CD4-positive, alpha-beta T cell treated with Interleukin-2 at 100 ng/mL for 4 hours (primary cell): ENCODE data around the gene DOCK9.
A peak's percentile ranks its signal among the peaks of the same experiment; 100 is the strongest.
"Not testable (repeated sequence)": the region's sequence is repeated elsewhere in the genome, so short reads cannot be mapped to it uniquely, and the experiment has no call there.

Experiments used
- DNase-seq: peaks from one replicate; pipeline ENCODE4 v3.0.0-alpha.2; 2020; ENCODE audit warnings: low spot score

Gene DOCK9

GRCh38 chr13:98916403-98916802, 61.5 kb downstream of the DOCK9 start:
- no peak for DNase-seq

GRCh38 chr13:98915981-98916380, 61.9 kb downstream of the DOCK9 start:
- no peak for DNase-seq

GRCh38 chr13:98915563-98915962, 62.3 kb downstream of the DOCK9 start:
- DNase-seq = no peak

DNA sequence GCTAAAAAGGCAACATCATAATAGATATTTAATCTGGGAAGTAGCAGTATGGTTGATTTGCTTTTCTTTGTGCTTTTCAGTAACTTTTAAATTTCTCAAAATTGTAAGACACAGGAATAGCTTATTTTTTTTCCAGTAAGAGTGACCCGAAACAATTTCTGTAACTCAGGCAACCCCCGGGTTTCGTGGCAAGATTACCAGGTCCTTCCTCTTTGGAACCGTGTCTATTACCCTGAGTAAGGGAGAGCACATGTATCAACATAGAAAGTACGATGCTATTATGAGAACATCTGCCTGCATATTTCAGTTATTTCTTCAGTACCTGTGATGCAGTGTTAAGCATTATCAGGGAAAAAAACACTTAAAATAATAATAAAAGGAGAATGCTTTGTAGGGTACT, 64.1 kb downstream of the DOCK9 start:
- DNase-seq = no peak

DNA sequence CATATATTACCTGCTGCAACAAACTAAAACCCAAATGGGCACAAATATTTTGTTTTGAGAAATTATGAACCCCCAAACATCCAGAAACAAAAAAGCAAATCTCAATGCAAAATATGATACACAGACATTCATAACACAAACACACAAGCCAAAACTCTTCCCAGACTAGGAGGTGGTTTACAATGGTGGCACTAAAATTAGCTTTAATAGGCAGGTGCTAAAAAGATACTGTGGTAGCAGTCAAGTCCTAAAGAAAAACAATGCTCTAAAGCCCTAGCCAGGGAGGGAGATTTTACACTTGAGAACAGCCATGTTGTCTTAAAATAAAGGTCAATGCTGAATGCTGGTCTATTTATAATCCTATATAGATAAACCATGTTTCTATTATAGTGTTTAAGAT, 65.0 kb downstream of the DOCK9 start:
- DNase-seq = no peak

GRCh38 chr13:98910501-98910951, 67.3 kb downstream of the DOCK9 start:
- DNase-seq = peak; percentile 50

GRCh38 chr13:98909016-98909415, 68.8 kb downstream of the DOCK9 start:
- DNase-seq = peak; percentile 27

- DNase-seq = no peak
Observed at GRCh38 chr13:98906746-98907502, 70.9 kb downstream of the DOCK9 start.

GRCh38 chr13:98905199-98905598, 72.7 kb downstream of the DOCK9 start:
- DNase-seq = no peak

GRCh38 chr13:98900442-98900841, 77.4 kb downstream of the DOCK9 start:
- no peak for DNase-seq

- no peak for DNase-seq
Observed at GRCh38 chr13:98897706-98898105, 80.2 kb downstream of the DOCK9 start.

GRCh38 chr13:98896868-98897144, 81.1 kb downstream of the DOCK9 start:
- no peak for DNase-seq

GRCh38 chr13:98896083-98896867, 81.6 kb downstream of the DOCK9 start:
- no peak for DNase-seq

GRCh38 chr13:98894814-98895213, 83.0 kb downstream of the DOCK9 start:
- DNase-seq = not testable (repeated sequence)

DNA sequence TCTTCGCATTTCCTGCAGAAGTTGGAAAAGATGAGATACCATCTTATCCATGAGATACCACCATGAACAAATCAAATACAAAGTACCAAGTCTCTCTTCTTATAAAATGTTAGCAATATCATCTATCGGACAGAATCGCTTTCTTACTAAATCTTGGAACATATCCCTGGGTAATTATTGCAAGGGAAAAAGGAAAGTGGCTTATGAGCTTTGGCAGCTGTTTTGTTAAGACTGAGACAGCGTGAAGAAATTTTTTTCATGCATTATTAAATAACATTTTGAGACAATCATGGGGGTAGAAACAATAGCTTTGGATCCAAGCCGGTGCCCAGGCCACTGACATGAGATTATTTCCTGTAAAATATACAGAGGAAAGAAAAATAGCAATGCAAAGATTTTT, 84.5 kb downstream of the DOCK9 start:
- no peak for DNase-seq

DNA sequence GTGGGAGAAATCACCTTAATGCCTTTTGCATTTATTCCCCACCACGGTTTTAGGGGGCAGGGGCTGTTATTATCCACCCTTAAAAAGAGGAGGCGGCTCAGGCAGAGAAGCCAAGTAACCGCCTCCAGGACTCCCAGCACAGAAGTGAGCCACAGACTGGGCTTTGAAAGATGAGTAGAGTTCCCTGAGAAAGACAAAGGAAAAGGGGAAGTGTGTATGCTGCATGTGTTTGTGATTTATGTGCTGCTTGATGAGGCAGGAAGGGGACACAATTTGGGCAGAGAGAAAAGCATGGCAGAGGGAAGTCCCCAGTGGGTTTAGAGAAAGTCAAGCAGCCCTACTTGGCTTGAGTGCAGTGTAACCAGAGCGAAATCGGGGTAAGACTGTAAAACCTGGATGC, 85.0 kb downstream of the DOCK9 start:
- DNase-seq = no peak

DNA sequence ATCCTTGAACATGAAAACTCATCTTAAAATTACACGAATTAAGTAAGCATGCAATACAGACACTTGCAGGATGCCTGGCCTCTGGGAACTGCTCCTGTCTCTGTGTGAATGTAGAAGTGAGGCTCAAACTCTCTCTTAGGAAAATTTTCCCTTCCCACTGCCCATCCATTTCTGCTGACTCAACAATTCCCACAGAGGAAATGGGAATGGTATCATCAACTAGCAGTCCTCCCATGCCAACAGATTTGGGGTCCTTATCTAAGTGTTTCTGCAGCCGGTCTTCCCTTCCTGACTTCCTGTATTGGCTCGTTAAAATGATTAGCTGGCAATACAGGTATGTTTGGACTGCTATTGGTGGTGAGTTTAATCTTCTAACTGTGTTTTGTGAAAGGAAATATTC, 85.8 kb downstream of the DOCK9 start:
- DNase-seq = no peak

DNA sequence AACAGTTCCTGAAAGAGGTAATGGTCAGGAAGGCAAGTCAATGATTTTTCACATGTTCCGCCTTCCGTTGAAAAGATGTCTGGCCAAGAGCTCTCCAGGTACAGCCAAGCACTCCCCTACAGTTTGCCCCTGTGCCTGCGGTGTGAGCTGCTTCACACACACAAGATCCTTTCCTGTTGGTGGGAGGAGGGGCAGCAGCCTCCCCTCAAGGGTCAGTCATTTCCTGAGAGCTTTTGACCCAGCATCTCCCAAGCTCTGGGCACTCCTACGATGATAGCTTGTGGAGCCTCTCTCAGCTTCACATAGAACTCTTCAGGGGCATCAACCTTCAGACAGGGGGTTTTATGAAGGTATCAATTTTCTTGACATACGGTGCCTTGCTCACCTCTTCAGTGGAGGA, 86.9 kb downstream of the DOCK9 start:
- no peak for DNase-seq

DNA sequence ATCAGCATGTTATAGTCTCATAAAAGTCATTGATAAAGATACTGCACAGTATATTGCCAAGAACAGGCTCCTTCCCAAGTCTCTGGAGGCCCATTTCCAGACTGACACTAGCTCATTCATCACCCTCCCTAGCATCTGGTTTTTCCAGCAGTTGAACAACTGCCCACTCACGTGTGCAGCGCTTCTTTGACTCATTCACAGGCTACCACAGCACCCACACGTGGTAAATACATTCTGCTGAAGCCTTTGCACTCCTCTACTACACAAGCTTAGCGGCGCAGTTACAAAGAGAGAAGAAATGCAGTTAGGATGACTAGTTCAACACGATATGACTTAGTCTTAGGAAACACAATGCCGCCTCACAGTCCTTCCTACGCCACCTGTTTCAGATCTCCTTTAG, 87.7 kb downstream of the DOCK9 start:
- no peak for DNase-seq

DNA sequence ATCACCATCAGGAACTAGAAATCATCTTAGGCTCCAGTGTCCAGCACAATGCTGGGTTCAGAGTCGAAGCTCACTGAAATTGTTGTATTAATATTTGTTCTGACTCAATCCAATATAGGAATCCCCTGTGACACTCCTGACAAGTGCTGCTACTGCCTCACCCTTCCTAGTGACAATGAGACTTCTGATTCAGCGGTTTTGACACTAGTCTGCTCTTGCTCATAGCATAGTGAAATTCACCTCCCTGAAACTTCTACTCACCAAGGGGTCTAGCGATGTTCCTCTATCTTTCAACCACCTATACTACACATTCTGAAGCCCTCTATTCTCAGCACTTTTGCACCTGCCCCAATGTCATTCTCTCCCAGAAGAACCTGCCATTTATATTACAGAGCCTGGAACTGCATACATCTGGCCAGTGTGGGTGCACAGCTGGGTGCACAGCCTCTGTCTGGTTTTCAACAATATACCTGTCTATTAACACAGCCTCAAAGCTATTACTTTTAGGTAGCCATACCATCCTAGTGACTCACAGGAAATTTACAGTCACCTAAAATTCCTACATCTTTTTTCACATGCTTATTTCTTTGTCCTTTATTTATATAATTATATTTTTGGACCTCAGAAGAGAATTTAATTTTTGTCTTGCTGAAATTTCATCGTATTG, 88.3 kb downstream of the DOCK9 start:
- no peak for DNase-seq

- DNase-seq = no peak
Observed at GRCh38 chr13:98888890-98889279, 89.0 kb downstream of the DOCK9 start.

GRCh38 chr13:98888222-98888889, 89.5 kb downstream of the DOCK9 start:
- no peak for DNase-seq
